ENCODE results near the gene TXNRD1. TPM values are rescaled to one million over a fixed set of nuclear protein-coding genes. Genes with fewer than 3 reads are reported as not detected.

The TXNRD1 gene
- total and polyA plus RNA-seq, 2 of the 8 experiments (the other 6 are each of a cell fraction or from before 2014, with no cell fraction given), result 56.8 to 127 TPM

GRCh38 chr12:104306376-104306775, 90.8 kb downstream of the TXNRD1 start:
- Histone ChIP-seq H4K20me1 (replicated peaks in 1 of 2; ENCODE audit: control insufficient read depth in 1 of 2, insufficient read depth in 2 of 2, low read length in 2 of 2) (peaks cover 12 to 14% of the 10 kb centered on the region in 2 experiments), H3K4ac (replicated peaks; ENCODE audit: insufficient read length, low read depth, low read length) (no peak overlapping the region), H3K9ac (replicated peaks in 1 of 4; ENCODE audit: extremely low read depth in 1 of 4, low read depth in 3 of 4, low read length in 3 of 4) (no peak overlapping the region), H2BK5ac (ENCODE audit: low read depth, low read length) (no peak overlapping the region), H2BK20ac (ENCODE audit: low read length) (no peak overlapping the region), H4K91ac (replicated peaks; ENCODE audit: insufficient read length, low read length) (no peak overlapping the region), H4K8ac (ENCODE audit: extremely low read depth, insufficient read depth, low read length) (no peak overlapping the region), H2AFZ (ENCODE audit: low read length) (no peak overlapping the region), H3K9me3 (ENCODE audit: insufficient read depth in 2 of 2, low read depth in 1 of 2, low read length in 1 of 2) (no peaks in the 10 kb centered on the region), H3K27ac (ENCODE audit: low read depth, low read length) (no peak overlapping the region), H4K5ac (ENCODE audit: insufficient read length, low read depth, low read length) (no peak overlapping the region), H3K56ac (replicated peaks; ENCODE audit: insufficient read length, low read depth, low read length) (no peak overlapping the region), H3K23me2 (ENCODE audit: low read depth, low read length) (peaks cover 8% of the 10 kb centered on the region; the same call in 1 of the 2 replicates), H3K27me3 (replicated peaks in 1 of 4; ENCODE audit: control insufficient read depth in 3 of 4, extremely low read depth in 1 of 4, insufficient read depth in 3 of 4, low read length in 3 of 4) (no peaks in the 10 kb centered on the region; a peak in 1 of 7 replicates), H3K79me2 (ENCODE audit: control insufficient read depth in 1 of 2, insufficient read depth in 2 of 2, low read length in 2 of 2) (peaks cover 3 to 77% of the 10 kb centered on the region in 2 experiments), H2BK12ac (ENCODE audit: low read depth, low read length) (no peak overlapping the region), H3K23ac (ENCODE audit: insufficient read length) (no peak overlapping the region), H3K18ac (ENCODE audit: extremely low read depth, low read length) (no peak overlapping the region), H3K4me1 (replicated peaks in 1 of 4; ENCODE audit: control insufficient read depth in 3 of 4, insufficient read depth in 4 of 4, low read length in 3 of 4) (peaks cover 7 to 15% (median 9%) of the 10 kb centered on the region in 4 experiments), H2AK5ac (ENCODE audit: low read depth, low read length) (no peak overlapping the region), H3K4me3 (ENCODE audit: extremely low read depth in 1 of 4, insufficient read depth in 2 of 4, low read depth in 3 of 4, low read length in 4 of 4) (no peak overlapping the region), H3K4me2 (ENCODE audit: insufficient read depth in 1 of 2, low read depth in 2 of 2, low read length in 2 of 2) (no peak overlapping the region), H3K79me1 (ENCODE audit: low read depth, low read length) (peaks cover 14% of the 10 kb centered on the region), H2BK120ac (replicated peaks; ENCODE audit: low read depth, low read length) (no peak overlapping the region), H2BK15ac (ENCODE audit: low read length) (no peak overlapping the region), H3K36me3 (ENCODE audit: control insufficient read depth in 2 of 4, insufficient read depth in 4 of 4, low read length in 3 of 4) (peaks cover 2 to 23% (median 3%) of the 10 kb centered on the region in 4 experiments), H3K14ac (ENCODE audit: insufficient read length) (no peak overlapping the region)
- ChIA-PET POLR2A (ENCODE audit: partially characterized antibody) (interaction anchor here (1.6 kb wide), 1 partner anchor 10 kb away, joined by 4 read pairs; no protein-coding TSS in a partner anchor), CTCF (ENCODE audit: partially characterized antibody) (interaction anchor here (2.9 kb wide), 1 partner anchor 12 kb away, joined by 7 read pairs; no protein-coding TSS in a partner anchor)
- FAIRE-seq (no peak), DNase-seq (ENCODE audit: low read depth in 1 of 2, low spot score in 2 of 2) (no peak)
- 91% methylated on average over 2 of the region's 2 CpGs; no CpG with 5 or more reads in 1 of the 2 experiments for WGBS, 2 experiments (ENCODE audit: extremely low coverage in 1 of 2, insufficient coverage in 1 of 2, insufficient read length in 1 of 2, insufficient replicate concordance in 2 of 2, low coverage in 1 of 2, low lambda C conversion rate in 2 of 2, missing lambda C conversion rate in 1 of 2)
- TF ChIP-seq E2F6 (IDR thresholded peaks at IDR 0.05) (no peak), TCF12 (IDR thresholded peaks at IDR 0.05; ENCODE audit: low read depth, low read length) (no peak), POLR2A (IDR thresholded peaks at IDR 0.05; ENCODE audit: control extremely low read depth in 1 of 2, low read depth in 2 of 2, low read length in 2 of 2) (no peak), YY1 (IDR thresholded peaks at IDR 0.05; ENCODE audit: low read depth, low read length) (no peak), FOSL1 (IDR thresholded peaks at IDR 0.05; ENCODE audit: insufficient read depth, low read depth, low read length) (no peak), BRCA1 (IDR thresholded peaks at IDR 0.05; ENCODE audit: low read depth, low read length) (no peak), USF2 (IDR thresholded peaks at IDR 0.05; ENCODE audit: low read length) (no peak), PHF8 (conservative IDR thresholded peaks at IDR 0.05; ENCODE audit: low read depth, low read length) (no peak), JUN (IDR thresholded peaks at IDR 0.05; ENCODE audit: low read depth, low read length) (no peak)

Data from H1 (cell line).